ENCODE data around the gene AGBL1.

The AGBL1 gene

DNA sequence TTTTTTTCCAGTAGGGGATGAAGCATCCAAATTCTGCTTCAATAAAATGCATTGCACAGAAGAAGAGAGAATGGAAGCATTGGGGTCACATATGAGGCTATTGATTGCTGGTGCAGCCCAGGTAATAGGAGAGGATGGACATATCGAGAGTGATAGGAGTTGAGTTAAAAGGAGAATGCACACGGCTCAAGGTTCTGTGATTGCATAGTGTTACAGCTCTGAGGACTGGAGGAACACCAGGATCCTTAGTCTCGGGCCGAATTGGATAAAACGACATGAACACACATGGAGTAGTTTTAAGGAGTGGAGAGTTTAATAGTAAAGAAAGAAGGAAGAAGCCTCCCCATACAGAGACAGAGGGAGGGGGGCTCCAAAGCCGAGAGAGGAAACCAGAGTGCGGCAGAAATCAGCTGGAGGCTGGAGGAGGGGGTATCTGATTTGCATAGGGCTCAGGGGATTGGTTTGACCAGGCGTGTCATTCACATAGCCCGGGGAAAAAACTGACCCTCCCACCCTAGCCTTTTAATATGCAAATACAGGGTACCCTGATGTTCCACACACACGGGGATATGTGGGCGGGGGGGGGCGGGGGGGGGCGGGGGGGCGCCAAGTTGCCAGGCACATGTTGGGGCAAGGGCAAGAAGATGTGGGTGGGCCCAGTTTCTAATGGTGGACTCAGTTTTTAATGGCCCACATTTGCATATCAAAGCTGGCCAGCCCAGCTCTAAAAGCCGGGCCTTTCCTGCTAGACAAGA is 156.9 kb downstream of the AGBL1 start:
- DNase-seq (ENCODE audit: low read depth) = no peak

DNA sequence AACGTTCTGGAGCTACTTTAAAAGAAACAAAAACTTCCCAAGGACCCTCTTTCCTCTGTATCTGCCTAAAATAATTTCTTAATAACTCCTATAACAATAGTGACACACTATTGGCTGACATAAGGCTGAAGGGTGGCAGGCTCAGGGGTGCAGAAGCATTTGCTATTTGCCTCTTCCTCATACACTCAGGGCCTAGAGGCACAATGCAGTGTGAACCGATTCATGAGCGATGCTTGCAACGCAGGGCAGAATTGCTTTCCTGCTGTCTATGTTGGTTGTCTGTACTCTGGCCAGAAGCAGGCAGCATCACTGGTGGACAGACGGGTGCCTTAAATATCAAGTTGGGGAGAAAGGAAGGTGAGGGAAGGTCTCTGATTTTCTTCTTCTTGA is 157.4 kb downstream of the AGBL1 start:
- DNase-seq (ENCODE audit: low read depth) = no peak

GRCh38 chr15:86247249-86247955 is 167.7 kb downstream of the AGBL1 start:
- no peak for DNase-seq (ENCODE audit: low read depth)

DNA sequence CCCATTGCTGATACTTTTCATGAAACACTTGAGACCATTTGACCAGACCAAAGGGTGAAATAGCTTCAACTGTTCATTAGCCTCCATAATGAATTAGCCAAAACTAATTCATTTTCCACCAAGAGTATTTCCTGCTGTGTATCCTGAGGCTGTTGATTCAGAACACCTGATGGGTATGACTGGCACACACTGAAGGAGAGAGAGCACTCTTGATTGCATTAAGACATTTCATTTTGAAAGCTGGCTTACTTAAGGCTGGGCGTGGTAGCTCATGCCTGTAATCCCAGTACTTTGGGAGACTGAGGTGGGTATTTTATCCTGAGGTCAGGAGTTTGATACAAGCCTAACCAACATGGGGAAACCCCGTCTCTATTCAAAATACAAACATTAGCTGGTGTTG is 175.6 kb downstream of the AGBL1 start:
- no peak for DNase-seq (ENCODE audit: low read depth)

GRCh38 chr15:86256628-86257027 is 177.0 kb downstream of the AGBL1 start:
- no peak for DNase-seq (ENCODE audit: low read depth)

- no peak for DNase-seq (ENCODE audit: low read depth)
Measured at GRCh38 chr15:86259589-86259988, 179.9 kb downstream of the AGBL1 start.

DNA sequence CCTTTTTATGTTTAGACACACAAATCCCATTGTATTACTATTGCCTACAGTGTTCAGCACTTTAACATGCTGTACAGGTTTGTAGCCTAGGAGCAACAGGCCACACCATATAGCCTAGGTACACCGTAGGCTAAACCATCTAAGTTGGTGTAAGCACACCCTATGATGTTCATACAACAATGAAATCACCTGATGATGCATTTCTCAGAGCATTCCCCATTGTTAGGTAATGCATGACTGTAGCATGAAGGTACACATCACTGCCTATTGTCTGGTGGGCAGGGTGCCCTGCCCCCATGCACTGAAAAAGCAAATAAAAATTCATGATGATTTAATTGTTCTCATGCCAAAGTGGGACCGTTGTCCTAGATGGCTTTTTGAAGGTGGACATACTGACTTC is 183.6 kb downstream of the AGBL1 start:
- DNase-seq (ENCODE audit: low read depth) = no peak

GRCh38 chr15:86266896-86267484 is 187.3 kb downstream of the AGBL1 start:
- no peak for DNase-seq (ENCODE audit: low read depth)

DNA sequence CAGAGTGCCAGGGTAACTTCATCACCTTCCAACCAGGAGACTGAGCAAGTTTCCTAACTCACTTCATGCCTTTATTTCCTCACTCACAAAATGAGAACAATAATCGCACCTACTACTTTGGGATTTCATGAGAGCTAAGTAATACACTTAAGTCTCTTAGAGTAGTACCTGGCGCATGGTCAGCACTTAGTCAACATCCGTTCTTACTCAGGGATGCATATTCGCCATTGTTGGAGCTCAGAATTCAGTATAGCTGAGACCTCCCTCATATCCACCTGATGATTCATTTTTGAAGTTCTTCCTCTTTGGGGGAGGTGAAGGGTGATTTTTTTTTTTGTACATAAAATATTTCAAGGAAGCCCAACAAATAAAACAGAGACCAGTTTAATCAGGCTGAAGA is 188.2 kb downstream of the AGBL1 start:
- no peak for DNase-seq (ENCODE audit: low read depth)

- no peak for DNase-seq (ENCODE audit: low read depth)
Measured at GRCh38 chr15:86268558-86268957, 188.9 kb downstream of the AGBL1 start.

GRCh38 chr15:86273309-86273708 is 193.6 kb downstream of the AGBL1 start:
- no peak for DNase-seq (ENCODE audit: low read depth)

DNA sequence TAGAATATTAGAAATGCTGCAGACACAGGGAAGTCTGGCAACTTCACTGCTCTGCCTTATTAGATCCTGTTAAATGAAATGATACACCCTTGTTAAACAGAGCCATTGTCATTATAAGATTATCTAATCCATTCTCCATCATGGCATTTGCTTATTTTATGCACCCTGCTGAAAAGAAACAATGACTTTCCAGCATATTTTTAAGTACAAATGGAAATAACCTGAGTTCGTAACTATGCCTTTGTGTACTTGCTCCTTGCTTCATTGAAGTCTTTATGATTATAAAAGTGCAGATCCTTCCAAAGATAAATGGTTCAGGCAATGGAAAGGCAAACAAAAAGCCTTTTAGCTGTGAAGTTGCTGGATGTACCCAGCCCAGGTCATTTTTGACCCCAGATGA is 195.7 kb downstream of the AGBL1 start:
- DNase-seq (ENCODE audit: low read depth) = no peak

DNA sequence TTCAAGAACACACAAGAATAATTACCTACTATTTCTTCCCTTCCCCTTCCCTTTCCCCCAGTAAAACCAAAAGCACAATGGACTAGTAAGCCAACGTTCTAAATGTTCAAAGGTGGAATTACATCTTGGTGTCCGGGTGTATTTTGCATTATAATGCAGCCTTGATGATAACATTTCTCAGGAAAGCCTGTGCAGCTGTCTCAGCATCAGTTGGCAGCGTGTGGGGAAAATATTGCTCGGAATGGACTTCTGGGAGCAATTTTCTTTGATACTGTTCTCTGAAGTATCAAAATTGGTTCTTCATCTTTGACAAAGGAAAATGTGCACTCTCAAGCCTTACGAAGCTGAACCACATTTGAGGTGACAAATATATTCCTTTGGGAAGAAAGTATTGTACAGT is 198.9 kb downstream of the AGBL1 start:
- DNase-seq (ENCODE audit: low read depth) = no peak

GRCh38 chr15:86284635-86285034 is 205.0 kb downstream of the AGBL1 start:
- no peak for DNase-seq (ENCODE audit: low read depth)

DNA sequence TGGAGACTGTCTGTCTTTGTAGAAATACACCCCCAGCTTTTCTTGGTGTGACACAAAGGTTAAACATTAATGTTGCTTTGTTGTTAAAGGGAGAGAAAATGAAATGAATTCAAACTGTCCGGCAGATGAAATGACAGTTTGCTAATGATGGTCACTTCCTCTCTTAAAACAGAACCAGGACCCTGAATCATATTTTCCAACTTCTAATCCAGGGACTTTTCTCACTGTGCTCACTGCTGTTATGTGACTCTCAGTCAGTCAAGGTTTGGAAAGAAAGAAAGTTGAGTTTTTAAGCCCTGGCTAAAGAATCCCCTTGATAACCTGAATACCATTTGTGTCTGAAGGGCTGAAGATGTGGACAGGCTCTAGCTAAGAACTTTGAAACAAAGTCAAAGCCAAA is 215.8 kb downstream of the AGBL1 start:
- DNase-seq (ENCODE audit: low read depth) = no peak

GRCh38 chr15:86296769-86297168 is 217.1 kb downstream of the AGBL1 start:
- DNase-seq (ENCODE audit: low read depth) = no peak

DNA sequence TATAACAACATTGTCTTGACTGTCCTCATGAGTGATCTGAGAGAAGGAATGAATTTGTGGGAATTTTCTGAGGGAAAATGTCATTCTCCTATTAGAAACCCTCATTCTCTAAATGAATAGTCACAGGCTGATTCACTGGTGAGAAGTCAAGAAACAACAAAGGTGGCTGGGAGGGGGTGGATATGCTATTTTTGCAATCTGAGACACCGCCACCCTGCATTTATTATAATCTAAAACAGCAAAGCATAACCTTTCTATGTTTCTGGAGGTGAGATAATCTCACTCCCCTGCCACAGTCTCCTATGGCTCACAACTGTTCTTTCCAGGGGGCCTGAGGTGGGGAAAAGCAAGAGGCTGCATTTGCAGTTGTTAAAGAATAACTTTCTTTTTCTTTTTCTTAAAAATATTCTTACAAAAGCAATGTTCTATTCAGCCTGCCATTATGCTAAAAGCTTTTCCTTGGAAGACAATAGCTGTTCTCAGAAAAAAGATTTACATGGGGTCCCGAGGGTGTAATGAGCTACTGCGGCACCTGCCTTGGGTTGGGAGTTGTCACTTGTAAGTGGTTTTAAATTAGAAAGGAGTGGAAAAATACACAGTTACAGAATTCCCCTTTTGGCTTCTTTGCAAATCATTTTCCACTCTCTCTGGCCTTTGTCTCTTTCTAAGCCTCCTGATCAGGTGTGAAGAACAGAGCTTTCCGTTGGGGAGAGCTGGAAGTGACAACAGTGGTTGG is 220.9 kb downstream of the AGBL1 start:
- DNase-seq (ENCODE audit: low read depth) = no peak

DNA sequence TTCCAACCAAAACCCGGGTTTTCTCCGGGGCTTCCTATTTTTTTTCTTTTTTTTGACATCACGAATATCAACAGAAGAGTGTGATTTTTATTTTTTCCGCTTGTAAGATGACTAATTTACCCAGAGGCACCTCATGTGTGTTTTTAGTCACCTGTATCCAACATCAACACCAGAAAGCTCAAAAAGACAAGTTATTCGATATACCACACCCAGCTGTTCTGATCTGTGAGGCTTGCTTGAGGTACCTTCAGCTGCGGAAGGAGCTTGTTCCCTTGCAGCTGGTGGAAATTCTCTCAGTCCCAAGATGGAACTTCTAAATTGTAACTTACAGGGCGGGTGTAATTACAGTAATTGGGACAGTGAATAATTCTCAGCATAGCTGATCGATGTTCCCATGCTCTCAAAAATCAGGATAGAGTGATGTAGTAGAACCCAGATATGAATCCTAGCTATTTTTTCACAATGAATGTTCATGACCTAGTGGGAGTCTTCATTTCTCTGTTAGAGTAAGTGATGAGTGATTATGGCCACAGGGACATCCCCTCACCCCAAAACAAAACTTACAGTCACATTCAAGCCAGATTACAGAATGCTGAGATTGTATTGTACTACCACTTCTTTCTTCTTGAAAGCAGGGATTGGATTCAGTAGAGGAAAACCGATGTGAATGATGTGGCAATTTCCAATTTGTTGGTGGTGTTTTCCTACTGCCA is 232.1 kb downstream of the AGBL1 start:
- DNase-seq (ENCODE audit: low read depth) = no peak

DNA sequence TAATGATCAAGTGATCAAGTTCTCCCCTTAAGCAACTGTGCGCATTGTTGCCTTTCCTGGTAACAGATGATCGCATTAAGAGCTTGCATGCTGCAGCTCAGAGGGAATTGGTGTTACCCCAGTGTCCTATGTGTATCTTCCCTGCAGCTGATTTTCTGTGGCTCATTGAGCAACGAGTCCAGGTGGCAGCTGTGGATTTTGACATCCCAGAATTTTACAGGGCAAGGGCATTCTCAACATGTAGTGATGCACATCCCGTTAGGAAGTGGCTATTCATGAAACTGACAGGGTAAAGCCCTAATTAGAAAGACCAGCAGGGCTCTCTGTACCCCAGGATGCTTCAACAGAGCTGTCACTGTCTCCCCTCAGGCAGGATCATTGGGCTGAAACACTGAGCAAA is 232.8 kb downstream of the AGBL1 start:
- DNase-seq (ENCODE audit: low read depth) = no peak

DNA sequence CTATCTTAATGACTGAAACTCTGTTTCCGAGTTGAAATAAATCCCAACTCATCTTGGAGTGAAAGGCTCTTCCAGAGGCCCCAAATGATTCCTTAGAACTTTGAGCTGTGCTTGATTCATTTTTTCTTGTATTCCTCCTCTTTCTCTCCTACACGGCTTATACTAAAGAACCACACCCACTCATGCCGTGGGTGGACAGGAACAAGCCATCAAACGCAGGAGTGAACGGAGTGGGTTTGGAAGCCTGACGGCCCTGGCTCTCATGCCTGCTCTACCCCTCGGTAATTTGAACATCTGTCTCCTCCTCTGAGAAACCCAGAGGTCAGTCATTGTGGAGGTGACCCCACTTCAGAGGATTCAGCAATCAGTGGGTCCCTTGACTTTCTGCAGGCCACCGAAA is 236.5 kb downstream of the AGBL1 start:
- DNase-seq (ENCODE audit: low read depth) = no peak

- no peak for DNase-seq (ENCODE audit: low read depth)
Measured at GRCh38 chr15:86316726-86317383, 237.2 kb downstream of the AGBL1 start.

- no peak for DNase-seq (ENCODE audit: low read depth)
Measured at GRCh38 chr15:86317384-86317740, 237.7 kb downstream of the AGBL1 start.

All from fibroblast of the conjunctiva (primary cell).